GM18873 (cell line): ENCODE results near the gene FANCB.

Source experiments
- ATAC-seq: cut with Tn5 transposase; IDR thresholded peaks from one replicate; pipeline ENCODE4 v1.9.1; 2021; ENCODE audit warnings: mild to moderate bottlenecking, moderate library complexity, moderate number of reproducible peaks; ENCODE audit not compliant: unreplicated experiment, low FRiP score

FANCB gene

GRCh38 chrX:14843666-14844065, 29.2 kb downstream of the FANCB start:
- ATAC-seq = no peak

DNA sequence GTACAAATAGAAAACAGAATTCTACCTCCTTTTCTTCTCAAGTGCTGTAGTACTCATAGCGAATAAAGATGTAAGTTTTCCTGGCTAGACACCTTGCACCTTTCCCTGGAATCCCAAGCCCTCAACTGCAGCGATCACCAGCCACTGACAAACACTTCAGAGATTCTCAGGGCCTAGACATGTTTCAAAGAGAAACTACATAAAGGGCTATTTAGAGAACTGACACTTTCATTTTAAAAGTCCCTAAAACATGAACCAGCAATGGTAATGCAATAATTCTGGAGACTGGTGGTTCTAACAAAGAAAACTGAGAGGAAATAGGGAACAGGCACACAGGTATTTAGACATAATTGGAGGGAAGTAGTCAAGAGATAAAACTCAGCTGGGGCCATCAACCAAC, 35.7 kb downstream of the FANCB start:
- no peak for ATAC-seq

- no peak for ATAC-seq
Observed at GRCh38 chrX:14832586-14832985, 40.3 kb downstream of the FANCB start.

GRCh38 chrX:14832151-14832550, 40.7 kb downstream of the FANCB start:
- no peak for ATAC-seq

- ATAC-seq = no peak
Observed at GRCh38 chrX:14829643-14830042, 43.2 kb downstream of the FANCB start.

DNA sequence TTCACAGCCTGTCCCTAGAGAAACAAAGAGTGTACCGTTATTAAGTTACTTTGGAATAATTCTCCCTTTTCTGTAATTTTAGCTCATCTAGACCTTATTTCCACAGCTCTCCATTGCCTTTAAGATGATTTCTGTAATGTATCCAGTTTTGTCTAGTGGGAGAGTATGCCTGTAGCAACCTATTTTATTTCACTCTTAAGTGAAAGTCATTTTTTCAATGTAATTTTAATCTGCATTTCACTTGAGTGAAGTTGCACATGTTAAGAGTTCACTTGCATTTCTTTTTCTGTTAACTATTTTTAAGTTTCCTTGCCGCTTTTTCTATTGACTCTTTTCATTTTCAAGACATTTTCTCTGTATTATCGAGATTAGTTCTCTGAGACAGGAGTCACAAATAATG, 46.5 kb downstream of the FANCB start:
- ATAC-seq = no peak

GRCh38 chrX:14825851-14826250, 47.0 kb downstream of the FANCB start:
- no peak for ATAC-seq

DNA sequence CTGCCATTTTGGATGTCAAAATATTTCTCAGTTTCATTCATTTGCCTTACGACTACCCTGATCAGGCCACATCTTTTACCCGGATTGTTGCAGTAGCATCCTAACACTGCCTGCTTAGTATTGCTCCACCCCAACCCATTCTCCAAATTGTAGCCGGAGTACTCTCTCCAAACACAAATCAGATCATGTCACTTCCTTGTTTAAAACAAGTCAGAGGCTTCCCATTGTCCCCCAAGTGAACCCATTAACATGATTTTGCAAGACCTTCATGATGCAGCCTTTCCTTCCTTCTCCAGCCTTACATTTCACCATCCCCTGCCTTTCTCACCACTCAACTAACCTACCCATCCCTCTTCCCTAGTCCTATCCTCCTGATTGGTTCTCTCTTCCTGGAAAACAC, 53.1 kb downstream of the FANCB start:
- no peak for ATAC-seq

DNA sequence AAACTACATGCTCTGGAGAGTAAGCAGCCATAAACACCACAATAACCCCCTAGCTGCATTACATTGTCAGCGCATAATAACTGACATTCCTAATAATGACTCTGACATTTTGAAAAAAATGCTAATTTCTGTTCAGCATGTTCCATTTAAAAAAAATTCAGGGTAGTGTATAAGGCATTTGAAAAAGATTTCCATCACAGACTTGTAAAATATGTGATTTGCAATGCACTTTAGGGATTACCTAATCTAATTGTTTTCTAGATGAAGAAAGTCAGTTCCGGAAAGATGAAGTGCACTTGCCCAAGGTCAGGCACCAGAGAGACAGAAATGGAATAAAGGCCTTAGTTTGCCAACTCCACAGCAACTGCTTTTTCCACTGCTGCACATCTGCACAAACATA, 55.3 kb downstream of the FANCB start:
- no peak for ATAC-seq

DNA sequence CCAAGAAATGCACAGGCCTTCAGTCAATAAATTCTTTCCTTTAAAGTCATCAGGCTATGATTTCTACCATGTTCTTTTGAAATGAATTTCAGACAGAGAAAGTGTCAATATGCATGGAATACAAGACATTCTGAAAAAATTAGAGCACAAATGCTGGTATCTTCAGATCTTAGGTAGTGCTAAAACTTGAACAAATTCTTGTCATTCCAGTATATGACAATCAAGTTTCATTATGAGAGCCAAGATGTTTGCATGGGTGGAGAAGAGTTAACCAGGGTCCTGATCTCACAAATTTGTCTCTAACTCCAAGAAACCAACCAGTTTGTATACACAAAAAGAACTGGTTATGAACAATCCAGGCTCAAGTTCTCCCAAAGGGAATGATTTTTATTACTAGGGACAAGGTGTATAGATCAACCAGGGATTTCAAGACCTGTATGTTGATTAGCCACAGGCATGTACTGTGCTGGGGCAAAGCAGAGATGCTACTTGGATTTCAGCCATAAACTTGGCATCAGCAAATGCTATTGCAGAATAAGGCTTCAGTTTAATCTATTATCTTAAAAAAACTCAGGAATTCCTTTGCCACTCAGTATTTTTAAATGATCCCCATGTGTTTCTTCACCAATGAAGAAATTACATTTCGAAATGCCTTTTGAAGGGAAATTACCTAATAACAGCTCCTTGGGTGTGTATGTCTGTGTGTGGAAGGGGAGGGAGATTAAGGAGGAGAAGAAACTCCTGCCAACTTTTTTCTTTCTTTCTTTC, 69.7 kb downstream of the FANCB start:
- ATAC-seq = no peak

DNA sequence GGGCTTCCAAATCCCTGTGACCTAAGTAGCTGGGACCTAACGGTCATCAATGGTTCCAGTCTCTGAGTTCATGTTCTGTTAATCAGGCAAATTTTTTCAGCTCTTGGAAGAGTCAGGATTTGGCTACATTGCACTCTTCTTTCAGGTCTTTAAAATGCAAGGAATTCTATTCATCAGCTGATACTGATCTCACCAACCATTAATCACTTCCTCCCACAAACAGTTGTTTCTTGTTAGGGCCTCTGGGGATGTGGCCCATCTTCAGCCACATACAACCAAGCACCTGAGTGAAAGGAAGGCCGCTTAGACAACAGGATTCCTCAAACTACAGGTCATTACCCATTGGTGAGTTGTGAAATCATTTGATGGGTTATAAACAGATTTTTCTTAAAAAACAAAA, 71.7 kb downstream of the FANCB start:
- no peak for ATAC-seq

DNA sequence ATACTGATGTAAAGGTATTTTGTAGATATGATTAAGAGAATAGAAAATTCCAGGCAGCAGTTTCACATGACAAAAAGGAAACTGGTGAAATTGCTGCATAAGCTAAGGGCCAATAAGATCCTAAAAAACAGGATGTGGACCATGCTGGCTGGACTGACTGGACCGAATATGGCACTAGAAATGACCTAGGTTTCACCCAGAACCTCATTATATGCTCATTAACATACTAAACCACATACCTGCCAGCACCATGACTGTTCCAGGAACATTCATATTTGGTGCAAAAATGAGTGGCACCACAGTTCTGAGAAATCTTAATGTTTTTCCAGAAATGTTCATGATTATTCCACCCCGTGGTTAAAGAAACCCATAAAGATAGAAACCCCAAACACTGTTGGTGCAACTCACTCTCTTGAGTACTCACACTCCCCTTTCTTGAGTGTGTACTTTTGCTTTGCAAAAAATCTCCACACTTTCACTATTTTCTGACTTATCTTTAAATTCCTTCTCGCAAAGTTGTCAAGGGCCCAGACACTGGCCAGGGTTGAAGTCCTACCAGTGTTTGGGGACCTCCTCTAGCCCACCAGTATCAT, 74.0 kb downstream of the FANCB start:
- no peak for ATAC-seq
